ENCODE results near the gene CNGA2. TPM values are rescaled to one million over a fixed set of nuclear protein-coding genes. Genes with fewer than 3 reads are reported as not detected.

The CNGA2 gene
- total and polyA plus RNA-seq, 9 of the 15 experiments (the other 6 are each of a cell fraction or from before 2014, with no cell fraction given): not detected

GRCh38 chrX:151789179-151789800 is 54.7 kb downstream of the CNGA2 start:
- no peak overlapping the region for H3K4me3 ChIP-seq
- no peaks in the 10 kb centered on the region for H3K4me1 ChIP-seq (replicated peaks in 1 of 2; ENCODE audit: control insufficient read depth in 2 of 2, insufficient read depth in 2 of 2, low read length in 2 of 2)
- intact Hi-C loops (cut with micrococcal nuclease): no loop called here
- no TSS peak for BruUV-seq (replicated peaks)
- ATAC-seq (0 out of 3 replicates have a peak, but pooled peaks have one; percentile 34), FAIRE-seq (no peak), DNase-seq (ENCODE audit: extremely low read depth in 1 of 4, low spot score in 3 of 4) (peak in 1 of 4 experiments; percentile 13)
- CTCF ChIA-PET (ENCODE audit: low intra/inter-chr PET ratio): no interaction called here
- TF ChIP-seq RCOR1 (IDR thresholded peaks at IDR 0.05; ENCODE audit: borderline replicate concordance in 1 of 2, low read depth in 2 of 2, low read length in 2 of 2): peak in 1 of 2 experiments; percentile 84; a peak in 2 of 4 replicates
- peak; percentile 60 for TF ChIP-seq JUND (IDR thresholded peaks at IDR 0.05; ENCODE audit: borderline replicate concordance, low read depth, low read length)
- TF ChIP-seq JUND (tag; IDR thresholded peaks at IDR 0.05; ENCODE audit: borderline replicate concordance, low read depth, low read length): peak; percentile 32; the same call in 1 of the 3 replicates
- TF ChIP-seq FOSL1 (tag; conservative IDR thresholded peaks at IDR 0.05): peak; percentile 81
- TF ChIP-seq THAP12 (CRISPR knock-in tag; IDR thresholded peaks at IDR 0.05): no peak
- peak; percentile 81 to 83 for TF ChIP-seq KDM1A (IDR thresholded peaks at IDR 0.05)
- TF ChIP-seq NCOA4 (IDR thresholded peaks at IDR 0.05; ENCODE audit: partially characterized antibody): no peak
- H3K9me1 ChIP-seq (ENCODE audit: control insufficient read depth, insufficient read depth, low read length): no peaks in the 10 kb centered on the region
- H3K9ac ChIP-seq (ENCODE audit: insufficient read depth in 1 of 2, low read depth in 2 of 2, low read length in 2 of 2): no peak overlapping the region
- no peaks in the 10 kb centered on the region for H3K9me3 ChIP-seq (replicated peaks; ENCODE audit: control insufficient read depth, insufficient read depth, low read depth, low read length)
- H4K20me1 ChIP-seq (replicated peaks; ENCODE audit: control insufficient read depth, insufficient read depth, low read length): no peaks in the 10 kb centered on the region
- WGBS (ENCODE audit: insufficient coverage, low coverage, missing lambda C conversion rate): 0% methylated on average over 6 of the region's 6 CpGs
- H3K36me3 ChIP-seq (ENCODE audit: control insufficient read depth, insufficient read depth, low read length): no peaks in the 10 kb centered on the region
- H3K27me3 ChIP-seq (ENCODE audit: control insufficient read depth in 2 of 2, insufficient read depth in 2 of 2, low read length in 2 of 2): peaks cover 0 to 11% of the 10 kb centered on the region in 2 experiments; a peak in 1 of 5 replicates
- POLR2A ChIA-PET: no interaction called here
- no peaks in the 10 kb centered on the region for H3K79me2 ChIP-seq (ENCODE audit: control insufficient read depth, insufficient read depth, low read length)
- H2AFZ ChIP-seq (ENCODE audit: low read depth, low read length): no peak overlapping the region
- H3K27ac ChIP-seq (ENCODE audit: extremely low read depth, low read depth, low read length): no peak overlapping the region
- H3K4me2 ChIP-seq (ENCODE audit: insufficient read depth, low read length): no peak overlapping the region
- in situ Hi-C loops (cut with MboI): loop anchor here (10.0 kb wide), 1 partner anchor 136 kb away; no protein-coding TSS in a partner anchor

All from K562 (cell line).